GM18861 (cell line): ENCODE data around the gene NPAS2.

Experiments used
- ATAC-seq: cut with Tn5 transposase; IDR thresholded peaks from one replicate; pipeline ENCODE4 v1.9.1; 2021; ENCODE audit not compliant: unreplicated experiment

Gene NPAS2

DNA sequence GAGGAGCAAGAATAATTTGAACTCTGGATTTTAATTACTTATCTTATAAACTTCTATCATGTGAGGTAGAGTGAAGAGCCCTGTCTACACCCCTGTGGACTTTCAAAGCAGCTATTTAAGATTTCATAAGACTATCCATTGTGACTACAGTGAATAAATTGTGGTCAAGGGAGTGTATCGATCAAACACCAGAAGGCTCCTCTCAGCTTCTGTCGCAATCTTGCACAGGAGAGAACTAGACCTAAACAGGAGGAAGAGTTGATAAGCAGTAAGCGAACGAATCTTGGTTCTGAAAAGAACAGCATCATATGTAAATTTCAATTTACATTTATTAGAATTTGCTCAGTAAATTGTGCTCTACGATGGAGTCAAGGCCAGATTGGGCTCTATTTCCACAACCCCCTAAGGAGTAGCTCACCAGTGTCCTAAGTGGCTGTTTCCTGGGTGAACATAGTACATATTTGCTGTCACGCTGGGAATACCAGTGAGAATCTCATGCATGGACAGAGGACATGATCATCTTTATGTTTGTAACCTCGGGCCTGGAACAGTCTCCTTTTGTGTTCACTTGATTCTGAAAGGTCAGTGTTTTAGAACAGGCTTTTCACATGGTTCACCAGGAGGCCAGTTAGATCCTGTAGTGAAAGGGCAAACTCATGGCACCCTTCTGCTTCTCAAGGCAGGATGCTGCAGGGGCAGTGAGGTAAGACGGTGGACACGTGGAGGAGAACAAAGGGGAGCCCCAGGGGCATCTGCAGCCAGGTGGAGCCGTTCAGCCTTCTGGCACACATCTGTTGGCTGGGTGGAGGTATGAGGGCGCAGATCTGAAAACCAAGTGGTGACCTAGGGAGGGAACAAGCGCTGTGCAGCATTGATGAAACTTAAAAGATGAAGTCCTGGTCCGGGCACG is 33.3 kb downstream of the NPAS2 start:
- ATAC-seq, result no peak

DNA sequence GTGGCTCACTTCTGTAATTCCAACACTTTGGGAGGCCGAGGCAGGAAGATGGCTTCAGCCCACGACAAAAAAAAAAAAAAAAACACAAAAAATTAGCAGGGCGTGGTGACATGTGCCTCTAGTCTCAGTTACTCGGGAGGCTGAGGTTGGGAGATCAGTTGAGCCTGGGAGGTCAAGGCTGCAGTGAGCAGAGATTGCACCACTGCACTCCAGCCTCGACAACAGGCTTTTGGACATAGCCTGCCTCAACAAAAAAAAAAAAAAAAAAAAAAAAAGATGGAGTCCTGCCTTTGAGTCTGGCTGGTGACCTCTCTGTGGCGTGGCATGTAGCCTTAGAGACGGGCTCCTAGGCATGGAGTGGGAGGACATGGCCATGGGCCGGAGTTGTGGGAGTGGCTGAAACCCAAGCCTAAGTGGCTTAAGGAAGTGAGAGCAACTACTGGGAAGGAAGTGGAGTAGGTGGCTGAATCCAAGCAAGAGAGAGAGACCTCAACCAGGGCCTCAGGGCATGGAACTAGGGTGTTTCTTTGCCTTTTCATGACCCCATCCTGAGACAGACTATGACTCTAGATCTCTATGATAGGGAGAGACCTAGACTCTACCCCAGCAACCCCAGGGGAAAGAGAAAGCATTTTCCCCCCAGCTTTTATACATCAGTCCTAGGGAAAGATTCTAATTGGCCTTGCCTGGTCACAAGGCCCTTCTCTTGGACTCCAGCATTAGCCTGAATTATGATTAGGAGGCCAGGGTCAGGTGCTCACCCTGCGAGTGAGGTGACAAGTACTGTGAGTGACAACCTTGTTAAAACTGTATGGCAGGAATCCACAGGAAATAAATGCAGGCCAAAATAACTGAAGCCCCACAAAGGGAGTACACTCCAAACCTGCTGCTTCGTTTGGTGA is 34.2 kb downstream of the NPAS2 start:
- ATAC-seq, result no peak

DNA sequence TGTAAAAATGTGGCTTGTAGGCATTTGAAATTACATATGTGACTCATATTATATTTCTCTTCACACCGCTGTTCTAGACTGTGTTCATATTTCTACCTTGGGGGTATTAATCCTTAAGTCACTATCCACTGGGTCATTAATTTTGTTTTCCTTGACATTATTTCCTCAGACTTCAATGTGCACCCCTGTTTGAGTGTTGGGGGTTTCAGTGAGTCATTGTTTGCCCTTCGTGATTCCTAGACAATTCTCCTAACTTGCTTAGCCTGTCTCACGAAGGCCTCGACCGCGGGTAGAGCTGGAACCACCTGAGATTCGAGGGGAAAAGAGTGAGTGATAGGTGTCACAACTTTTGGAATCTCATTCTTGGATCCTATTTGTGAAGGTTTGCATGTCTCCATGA is 35.1 kb downstream of the NPAS2 start:
- no peak for ATAC-seq

DNA sequence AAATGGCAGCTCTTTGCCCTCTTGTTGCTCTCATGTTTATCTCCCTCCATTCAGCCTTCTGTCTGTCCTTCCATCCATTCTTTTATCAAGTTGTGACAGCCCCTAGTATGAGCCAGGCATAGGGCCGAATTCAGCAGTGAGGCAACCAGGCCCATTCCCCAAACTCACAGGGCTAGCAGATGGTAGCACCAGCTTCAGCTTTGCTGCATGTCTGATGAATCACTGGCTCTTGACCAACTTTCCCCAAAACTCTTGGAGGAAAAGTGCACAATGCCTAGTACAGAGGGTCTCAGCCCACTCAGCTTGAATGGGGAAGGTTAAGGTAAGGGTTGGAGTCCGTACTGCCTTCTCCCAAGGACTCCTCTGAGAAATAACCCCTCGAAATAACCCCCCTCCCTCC is 35.7 kb downstream of the NPAS2 start:
- no peak for ATAC-seq

GRCh38 chr2:100856732-100857131 is 36.8 kb downstream of the NPAS2 start:
- no peak for ATAC-seq

DNA sequence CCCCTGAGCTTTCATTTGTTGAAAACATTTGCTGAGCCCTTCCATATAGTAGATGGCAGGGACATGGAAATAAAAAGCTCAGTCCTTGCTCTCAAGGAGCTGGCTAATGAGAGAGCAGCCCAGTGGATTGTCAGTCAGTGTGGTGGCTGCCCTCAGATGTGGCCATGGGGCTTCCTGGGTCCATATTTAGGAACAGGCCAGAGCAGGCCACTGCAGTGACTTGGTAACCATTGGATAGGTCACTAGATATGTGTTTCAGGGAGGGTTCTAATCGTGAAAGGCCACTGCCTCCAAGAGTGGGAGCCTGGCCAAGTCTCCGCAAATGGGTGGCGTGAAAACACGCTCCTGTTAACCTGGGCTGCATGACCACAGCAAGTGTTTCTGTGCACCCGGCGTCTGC is 37.4 kb downstream of the NPAS2 start:
- ATAC-seq, result no peak

- ATAC-seq, result no peak
Measured at GRCh38 chr2:100857915-100858314, 38.0 kb downstream of the NPAS2 start.

DNA sequence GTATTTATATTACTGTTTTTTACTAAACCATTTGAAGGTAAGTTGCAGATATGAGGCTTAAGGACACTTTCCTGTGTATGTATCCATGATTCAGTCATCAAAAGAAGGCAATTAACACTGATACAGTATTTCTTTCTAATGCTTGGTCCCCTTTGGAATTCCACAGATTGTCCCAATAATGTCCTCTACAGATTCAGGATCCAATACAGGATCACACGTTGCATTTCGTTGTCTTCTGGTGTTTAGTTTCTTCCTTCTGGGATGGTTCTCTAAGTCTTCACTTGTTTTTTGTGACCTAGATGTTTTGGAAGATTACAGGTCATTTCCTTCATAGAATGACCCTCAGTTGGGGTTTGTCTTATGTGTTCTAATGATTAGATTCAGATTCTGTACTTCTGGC is 40.0 kb downstream of the NPAS2 start:
- no peak for ATAC-seq

- ATAC-seq, result no peak
Measured at GRCh38 chr2:100861340-100861739, 41.4 kb downstream of the NPAS2 start.

- no peak for ATAC-seq
Measured at GRCh38 chr2:100862081-100862480, 42.1 kb downstream of the NPAS2 start.

DNA sequence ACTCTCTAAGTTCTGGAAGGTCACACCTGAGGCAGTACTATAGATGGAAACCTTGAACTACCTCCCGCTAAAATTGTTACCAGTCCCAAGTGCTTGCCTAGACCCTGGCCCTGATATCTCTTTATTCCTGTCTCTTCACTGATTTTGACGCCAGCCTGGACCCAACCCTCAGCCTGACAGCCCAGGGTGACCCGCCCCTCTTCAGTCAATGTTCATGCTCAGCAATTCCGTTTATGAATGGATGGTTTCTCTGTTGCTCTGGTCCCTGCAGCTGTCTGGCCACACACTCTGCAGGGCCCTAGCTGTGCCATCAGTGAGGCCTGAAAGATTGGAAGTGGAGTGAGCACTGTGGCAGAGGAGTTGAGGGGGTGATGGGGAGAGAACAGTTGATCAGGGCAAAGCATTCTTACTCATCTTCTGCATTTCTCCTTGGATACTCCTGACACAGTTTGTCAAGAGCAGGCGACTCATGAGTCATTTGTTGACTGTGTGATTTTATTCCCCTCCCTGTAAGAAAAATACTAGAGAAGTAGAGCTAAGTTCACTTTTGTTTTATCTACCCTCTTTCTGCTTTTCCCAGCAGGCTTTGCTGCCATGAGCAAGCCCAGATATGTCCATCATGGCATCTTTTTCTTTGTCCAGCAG is 46.0 kb downstream of the NPAS2 start:
- no peak for ATAC-seq

GRCh38 chr2:100868083-100868482 is 48.1 kb downstream of the NPAS2 start:
- ATAC-seq, result no peak

- no peak for ATAC-seq
Measured at GRCh38 chr2:100869120-100869519, 49.2 kb downstream of the NPAS2 start.

DNA sequence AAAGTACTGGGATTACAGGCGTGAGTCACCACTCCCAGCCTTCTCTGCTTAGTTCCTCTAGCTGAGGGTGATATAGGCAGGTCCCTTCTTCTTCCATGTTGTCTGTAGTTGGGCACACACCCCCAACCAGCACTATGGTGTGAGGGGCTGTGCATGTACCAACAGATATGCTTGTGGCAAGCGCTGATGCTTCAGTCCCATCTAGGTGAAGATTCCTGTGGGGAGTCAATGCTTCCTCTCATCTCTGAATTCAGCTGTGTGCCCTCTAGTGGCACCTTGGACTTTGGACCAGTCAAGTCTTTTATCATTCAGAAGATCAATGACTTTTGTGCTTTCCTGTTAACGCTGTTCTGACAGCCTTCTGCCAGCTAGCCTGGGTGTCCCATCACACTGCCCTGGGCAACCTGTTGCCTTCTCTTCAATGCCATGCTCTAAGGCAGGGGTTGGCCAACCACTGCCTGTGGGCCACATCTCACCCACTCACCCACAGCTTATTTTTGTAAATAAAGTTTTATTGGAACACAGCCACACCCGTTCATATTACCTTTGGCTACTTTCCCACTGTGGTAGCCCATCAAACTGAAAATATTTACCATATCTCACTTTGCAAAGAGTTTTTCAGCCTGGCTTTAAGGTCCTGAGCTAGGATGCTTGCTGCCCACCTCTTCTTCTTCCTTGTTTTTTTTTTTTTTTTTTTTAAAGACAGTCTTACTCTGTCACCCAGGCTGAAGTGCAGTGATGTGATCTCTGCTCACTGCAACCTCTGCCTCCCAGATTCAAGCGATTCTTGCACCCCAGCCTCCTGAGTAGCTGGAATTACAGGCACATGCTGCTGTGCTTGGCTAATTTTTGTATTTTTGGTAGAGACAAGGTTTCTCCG is 51.0 kb downstream of the NPAS2 start:
- ATAC-seq, result no peak

- ATAC-seq, result no peak
Measured at GRCh38 chr2:100875516-100876230, 55.7 kb downstream of the NPAS2 start.

- no peak for ATAC-seq
Measured at GRCh38 chr2:100876231-100876860, 56.4 kb downstream of the NPAS2 start.

DNA sequence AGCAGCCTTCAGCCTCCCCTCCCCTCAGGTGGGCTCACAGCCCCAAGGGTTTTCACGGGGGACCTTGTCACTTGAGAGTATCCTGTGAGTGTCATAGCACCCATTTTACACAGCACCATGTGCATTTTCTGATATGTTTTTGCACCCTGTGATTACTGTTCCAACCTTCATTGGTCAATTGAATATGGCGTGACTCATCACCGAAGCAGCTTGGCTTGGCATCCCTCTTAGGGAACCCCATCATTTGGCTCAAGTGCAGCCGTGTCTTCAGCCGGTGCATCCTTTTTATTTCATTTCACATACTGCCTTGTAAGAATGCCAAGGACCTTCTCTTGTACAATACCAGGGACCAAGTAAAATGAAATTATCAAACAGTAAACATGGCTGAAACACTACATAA is 57.6 kb downstream of the NPAS2 start:
- ATAC-seq, result no peak

- no peak for ATAC-seq
Measured at GRCh38 chr2:100878000-100878791, 58.3 kb downstream of the NPAS2 start.

DNA sequence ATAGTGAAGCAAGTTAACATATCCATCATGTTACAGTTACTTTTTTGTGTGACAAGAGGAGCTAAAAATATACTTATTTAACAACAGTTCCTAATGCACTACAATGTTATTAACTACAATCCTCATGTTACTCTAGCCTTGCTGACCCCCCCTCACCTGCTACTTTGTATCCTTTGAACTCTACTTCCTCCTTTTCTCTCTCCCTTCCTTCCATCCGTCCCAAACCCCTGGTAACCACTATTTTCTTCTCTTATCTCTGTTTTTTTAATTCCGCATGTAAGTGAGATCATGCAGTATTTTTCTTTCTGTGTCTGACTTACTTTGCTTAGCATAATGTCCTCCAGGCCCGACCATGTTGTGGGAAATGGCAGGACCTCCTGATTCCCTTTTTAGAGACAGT is 59.4 kb downstream of the NPAS2 start:
- no peak for ATAC-seq
